Fibroblast of skin of back (primary cell): Measurements from ENCODE around the gene PTS. TPM values are rescaled to one million over a fixed set of nuclear protein-coding genes. Genes with fewer than 3 reads are reported as not detected.
"Not testable (repeated sequence)": the region's sequence is repeated elsewhere in the genome, so short reads cannot be mapped to it uniquely, and the experiment has no call there.

Source experiments
- DNase-seq: peaks from one replicate; pipeline ENCODE4 v3.0.0-alpha.2; 2013
- polyA plus RNA-seq, 2 experiments: library from polyadenylated mRNA; unstranded; fragments of 120-200 nt; gene quantifications; one replicate each; pipeline ENCODE4 v1.2.1, GENCODE V29; 2013; ENCODE audit not compliant: insufficient read length in 2 of 2

PTS gene
- polyA plus RNA-seq (2013, experiment 1 of 2; ENCODE audit: insufficient read length): 39.2 TPM
- polyA plus RNA-seq (2013, experiment 2 of 2; ENCODE audit: insufficient read length): 37.7 TPM

DNA sequence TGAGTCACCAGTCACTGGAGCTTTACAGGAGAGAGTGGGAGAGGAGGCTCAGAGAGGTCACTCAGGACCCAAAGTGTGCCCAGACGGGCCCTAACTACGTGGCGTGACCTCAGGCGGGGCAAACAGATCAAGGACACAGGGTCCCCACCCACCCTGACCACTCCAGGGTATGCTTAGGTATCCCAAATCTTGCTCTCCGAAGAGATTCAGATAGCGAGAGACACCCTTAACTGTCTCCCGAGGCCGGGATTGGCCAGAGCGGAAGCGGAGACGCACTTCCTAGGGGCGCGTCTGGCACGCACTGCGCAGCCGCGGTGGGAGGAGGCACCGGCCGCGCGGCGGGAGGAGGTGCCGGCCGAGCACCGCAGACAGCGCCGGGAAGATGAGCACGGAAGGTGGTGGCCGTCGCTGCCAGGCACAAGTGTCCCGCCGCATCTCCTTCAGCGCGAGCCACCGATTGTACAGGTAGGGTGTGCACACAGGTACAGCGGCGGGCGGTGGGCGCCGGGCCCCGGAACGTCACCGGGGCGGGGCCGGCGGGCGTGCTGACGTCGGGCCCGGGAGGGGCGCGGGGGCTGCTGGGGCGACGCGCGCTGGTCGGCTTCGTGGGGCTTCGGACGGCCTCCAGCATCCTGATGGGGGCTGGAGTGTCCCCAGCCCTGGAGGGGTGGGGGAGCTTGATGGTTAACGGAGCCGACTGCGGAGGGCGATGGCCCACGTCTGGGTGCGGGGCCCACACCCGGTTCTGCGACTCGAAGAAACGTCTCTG is at the start of gene PTS:
Gene PTS (plus strand): TSS at position 367 of the 769 bp plus-strand sequence. CDS start 16 bp downstream, at position 383.
- peak; percentile 89 for DNase-seq

DNA sequence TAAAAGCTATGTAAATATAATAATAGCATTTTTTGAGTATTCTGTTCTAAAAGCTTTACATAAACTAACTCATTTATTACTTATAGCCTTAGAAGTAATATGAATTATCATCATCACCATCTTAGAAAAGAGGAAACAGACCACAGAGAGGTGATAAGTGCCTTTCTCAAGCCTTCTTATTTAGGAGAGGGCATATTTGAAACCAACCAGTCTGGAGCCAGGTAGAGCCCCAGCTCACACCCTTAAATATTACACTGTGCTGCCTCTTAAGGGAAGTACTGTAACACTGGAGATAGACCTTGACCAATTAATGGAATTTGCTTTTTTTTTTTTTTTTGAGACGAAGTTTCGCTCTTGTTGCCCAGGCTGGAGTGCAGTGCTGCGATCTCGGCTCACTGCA is 48.6 kb upstream of the PTS start:
- no peak for DNase-seq

DNA sequence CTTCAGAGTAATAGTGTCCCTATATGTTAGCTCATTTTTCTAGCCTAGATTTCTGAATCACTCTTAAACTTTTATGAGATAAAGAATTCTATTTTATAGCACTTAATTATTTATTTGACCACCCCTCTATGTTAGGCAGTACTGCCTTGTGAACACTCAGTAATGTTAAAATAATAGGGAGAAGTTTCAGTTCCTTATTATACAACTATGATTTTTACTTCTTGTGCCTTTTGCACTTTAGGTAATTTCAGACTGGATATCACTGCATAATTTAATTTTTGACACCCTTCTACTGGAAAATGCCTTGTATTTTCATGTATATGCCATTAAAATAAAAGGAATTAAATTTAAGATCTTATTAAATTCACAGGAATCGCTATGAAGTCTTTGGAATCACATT is 47.8 kb upstream of the PTS start:
- DNase-seq: no peak

DNA sequence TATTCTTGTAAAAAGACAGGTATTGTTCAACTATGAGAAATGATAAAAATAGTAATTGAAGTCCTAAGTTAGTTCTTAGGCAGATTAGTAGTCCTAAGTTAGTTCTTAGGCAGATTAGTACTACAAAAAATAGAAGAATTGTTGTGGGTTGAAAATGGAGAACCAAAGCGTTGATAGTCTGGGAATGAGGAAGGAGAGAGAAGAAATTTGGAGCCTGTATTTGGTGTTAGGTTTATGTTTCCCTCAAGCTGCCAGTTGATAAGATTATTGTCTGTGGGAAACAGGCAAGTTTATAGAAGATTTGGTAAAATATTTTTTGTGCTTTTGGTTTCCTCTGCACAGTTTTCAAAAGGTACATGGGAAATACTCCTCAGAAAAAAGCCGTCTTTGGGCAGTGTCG is 47.3 kb upstream of the PTS start:
- no peak for DNase-seq

DNA sequence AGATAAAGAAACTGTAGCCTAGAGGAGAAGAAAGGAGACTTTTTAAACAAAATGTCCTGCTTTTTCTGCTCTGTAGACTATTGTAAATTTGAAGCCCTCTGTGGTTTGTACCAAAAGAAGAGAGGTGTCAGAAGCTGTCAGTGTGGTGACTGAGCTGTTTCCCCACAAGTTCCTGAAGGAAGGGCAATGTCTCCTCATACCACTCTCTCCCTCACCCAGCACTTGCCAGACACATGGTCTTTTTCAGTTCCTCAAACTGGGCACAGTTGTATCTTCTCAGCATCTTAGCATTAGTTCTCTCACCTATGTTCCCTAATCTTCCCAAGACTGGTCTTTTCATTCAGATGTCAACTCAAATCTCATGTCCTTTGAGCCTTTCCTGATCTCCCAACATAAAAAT is 46.6 kb upstream of the PTS start:
- no peak for DNase-seq

DNA sequence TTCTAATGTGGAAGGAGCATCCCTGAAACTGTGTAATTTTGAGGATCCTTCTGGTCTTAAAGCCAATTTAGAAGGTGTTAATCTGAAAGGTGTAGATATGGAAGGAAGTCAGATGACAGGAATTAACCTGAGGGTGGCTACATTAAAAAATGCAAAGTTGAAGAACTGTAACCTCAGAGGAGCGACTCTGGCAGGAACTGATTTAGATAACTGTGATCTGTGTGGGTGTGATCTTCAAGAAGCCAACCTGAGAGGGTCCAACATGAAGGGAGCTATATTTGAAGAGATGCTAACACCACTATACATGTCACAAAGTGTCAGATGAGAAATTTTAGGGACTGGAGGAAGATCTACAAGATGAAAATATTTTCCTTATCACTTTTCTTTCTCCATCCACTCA is 43.4 kb upstream of the PTS start:
- no peak for DNase-seq

DNA sequence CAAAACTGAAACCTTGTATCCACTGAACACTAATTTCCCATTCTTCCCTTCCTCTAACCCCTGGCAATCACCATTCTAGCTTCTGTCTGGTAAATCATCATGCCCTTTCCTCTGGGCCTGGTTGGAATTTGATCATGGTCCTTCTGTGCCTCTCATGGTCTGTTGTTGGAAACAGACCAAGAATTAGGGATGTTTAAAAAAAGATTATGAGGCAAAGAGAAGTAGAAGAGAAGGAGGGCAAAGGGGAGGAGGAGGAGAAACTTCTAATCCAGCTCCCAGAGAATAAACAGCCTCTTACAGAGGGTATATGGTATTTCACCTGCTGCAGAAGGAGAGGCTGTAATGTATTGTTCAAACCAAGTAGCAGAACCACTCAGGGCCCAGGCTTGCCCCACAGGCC is 40.3 kb upstream of the PTS start:
- no peak for DNase-seq

DNA sequence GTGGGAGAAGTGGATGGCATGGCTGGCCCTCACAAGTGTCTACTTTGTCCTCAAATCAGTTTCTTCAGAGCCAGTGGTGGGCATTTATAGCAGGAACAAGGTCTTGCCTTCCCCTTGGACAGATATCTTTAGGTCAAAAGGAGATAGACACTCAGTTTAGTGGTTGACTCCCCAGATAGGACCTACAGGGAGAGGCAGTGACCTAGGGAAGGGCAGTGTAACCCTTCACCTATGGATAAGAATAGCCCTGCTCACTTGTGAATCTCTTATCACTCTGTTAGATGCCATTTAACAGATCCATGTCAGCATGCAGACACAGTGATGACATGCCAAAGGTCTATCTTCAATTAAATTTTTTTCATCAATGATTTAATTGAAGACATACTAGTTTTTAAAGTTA is 39.9 kb upstream of the PTS start:
- no peak for DNase-seq

DNA sequence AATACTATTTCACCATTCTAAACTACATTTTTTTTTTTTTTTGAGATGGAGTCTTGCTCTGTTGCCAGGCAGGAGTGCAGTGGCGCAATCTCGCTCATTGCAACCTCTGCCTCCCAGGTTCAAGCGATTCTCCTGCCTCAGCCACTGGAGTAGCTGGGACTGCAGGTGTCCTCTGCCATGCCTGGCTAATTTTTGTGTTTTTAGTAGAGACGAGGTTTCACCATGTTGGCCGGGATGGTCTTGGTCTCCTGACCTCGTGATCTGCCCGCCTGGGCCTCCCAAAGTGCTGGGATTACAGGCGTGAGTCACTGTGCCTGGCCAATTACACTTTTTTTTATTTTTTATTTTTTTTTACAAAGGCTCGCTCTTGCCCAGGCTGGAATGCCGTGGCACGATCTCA is 31.1 kb upstream of the PTS start:
- DNase-seq: not testable (repeated sequence)

DNA sequence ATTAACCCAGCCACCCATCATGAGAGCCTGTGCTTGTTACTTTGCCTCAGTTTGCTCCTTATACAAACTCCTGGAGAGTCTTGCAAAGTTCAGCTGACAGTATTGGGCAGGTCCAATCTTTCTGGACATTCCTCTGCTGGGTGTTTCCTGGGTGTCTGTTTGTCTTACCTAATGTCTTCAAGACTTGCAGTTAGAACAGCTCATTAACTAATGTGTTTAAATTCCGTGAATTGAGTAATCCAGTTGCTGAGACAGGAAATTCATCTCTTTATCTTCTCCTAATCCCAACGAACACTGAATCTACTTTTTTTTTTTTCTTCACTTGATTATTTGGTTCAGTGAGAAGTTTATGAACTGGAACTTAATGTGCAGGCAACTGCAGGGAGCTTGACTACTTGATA is 30.3 kb upstream of the PTS start:
- DNase-seq: no peak

DNA sequence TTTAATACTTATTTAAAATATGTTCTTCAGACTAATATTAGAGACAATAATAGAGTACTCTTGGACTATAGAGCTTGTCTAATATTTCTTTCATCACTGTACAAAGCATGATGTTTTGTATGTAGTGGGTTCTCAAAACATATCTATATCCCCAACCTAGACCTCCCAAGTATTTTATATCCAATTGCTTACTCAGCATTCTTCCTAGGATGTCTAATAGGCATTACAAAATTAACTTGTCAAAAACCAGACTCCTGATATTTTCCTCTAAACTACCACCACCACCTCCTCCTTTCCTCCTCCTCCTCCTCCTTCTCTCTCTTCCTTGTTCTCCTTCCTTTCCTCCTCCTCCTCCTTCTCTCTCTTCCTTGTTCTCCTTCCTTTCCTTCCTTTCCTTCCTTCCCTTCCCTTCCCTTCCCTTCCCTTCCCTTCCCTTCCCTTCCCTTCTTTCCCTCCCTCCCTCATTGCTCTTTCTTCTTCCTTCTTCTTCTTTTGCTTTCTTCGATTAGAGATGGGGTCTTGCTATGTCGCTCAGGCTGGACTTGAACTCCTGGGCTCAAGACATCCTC is 29.6 kb upstream of the PTS start:
- no peak for DNase-seq

DNA sequence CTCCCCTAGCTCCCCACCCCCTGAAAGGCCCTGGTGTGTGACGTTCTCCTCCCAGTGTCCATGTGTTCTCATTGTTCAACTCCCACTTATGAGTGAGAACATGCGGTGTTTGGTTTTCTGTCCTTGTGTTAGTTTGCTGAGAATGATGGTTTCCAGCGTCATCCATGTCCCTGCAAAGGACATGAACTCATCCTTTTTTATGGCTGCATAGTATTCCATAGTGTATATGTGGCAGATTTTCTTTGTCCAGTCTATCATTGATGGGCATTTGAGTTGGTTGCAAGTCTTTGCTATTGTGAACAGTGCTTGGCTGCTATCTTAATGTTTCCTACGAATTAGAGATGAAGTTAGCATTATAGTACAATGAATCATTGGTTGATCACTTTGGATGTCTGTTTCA is 27.1 kb upstream of the PTS start:
- not testable (repeated sequence) for DNase-seq

DNA sequence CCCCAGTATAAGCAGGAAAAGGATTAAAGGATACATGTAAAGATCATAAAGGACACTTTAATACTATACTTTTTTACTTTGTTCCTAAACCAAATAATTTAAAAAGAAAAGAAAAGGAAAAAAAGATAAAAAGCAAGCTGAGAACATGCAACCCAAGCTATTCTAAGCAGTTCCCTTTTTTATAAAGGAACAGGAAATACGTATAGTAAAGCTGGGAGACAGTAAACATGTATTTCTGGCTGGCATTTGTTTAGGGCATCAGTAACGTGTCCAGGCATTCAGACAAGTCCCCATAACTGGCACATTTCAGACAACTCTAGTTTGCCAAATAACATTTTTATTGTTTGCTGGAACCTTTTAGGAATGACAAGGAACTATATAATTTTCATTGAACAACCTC is 26.0 kb upstream of the PTS start:
- DNase-seq: no peak

DNA sequence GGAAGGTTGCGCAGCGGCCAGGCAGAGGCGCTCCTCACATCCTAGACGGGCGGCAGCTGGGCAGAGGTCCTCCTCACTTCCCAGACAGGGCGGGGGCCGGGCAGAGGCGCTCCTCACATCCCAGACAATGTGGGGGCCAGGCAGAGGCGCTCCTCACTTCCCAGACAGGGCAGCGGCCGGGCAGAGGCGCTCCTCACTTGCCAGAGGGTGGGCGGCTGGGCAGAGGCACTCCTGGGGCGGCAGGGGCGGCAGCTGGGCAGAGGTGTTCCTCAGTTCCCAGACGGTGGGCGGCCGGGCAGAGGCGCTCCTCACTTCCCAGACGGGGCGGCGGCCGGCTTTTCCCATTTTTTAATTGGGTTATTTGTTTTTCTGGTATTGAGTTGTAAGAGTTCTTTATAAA is 20.2 kb upstream of the PTS start:
- no peak for DNase-seq

DNA sequence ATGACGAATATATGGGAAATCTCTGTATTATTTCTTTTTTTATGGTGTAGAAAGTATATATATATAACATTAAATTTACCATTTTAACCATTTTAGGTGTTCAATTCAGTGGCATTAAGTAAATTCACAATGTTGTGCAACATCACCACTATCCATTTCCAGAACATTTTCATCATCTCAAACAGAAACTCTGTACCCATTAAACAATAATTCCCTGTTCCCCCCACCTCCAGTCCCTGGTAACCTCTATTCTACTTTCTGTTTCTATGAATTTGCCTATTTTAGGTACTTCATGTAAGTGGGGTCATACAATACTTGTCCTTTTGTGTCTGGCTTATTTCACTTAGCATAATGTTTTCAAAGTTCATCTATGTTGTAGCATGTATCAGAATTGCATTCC is 15.3 kb upstream of the PTS start:
- DNase-seq: no peak

DNA sequence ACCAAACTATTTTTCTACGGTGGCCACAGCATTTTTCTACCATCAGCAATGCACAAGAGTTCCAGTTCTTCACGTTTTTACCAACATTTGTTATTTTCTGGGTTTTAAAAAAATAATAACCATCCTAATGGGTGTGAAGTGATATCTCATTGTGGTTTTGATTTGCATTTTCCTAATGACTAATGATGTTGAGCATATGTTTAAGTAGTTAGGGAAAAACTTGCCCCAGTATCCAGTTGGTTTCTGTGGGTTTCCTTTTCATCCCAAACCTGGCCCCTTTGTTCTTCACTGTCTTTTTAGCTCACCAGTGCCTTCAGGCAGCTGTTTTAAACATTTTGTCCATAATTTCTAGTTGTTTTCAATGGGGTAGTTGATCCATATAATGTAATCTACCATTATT is 14.7 kb upstream of the PTS start:
- no peak for DNase-seq

DNA sequence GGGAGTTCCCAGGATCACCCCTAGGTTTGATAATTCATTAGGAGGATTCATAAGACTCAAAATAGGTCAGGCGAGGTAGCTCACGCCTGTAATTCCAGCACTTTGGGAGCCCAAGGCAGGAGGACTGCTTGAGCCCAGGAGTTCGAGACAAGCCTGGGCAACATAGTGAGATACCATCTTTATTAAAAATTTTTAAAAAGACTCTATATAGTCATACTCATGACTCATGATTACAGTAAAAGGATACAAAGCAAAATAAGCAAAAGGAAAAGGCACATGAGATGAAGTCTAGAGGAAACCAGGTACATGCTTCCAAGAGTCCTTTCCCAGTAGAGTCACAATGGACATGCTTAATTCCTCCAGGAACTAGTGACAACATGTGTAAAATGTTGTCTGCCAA is 13.9 kb upstream of the PTS start:
- no peak for DNase-seq

DNA sequence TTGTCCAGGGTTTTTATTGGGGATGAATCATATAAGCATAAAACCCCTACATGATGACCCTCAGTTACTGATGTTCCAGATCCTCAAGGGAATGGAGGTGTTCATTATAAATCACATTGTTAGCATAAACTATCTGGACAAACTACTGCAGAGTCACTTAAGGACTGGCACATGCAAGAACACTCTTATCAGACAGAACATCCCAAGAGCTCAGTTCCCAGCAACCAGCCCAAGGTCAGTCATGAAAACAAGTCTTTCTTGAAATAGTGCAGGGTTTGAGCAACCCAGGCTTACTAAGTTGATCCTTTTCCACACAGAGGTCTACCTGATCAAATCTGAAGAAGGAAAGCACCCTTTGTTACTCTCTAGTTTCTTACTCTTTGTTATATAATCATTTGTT is 13.5 kb upstream of the PTS start:
- DNase-seq: no peak

DNA sequence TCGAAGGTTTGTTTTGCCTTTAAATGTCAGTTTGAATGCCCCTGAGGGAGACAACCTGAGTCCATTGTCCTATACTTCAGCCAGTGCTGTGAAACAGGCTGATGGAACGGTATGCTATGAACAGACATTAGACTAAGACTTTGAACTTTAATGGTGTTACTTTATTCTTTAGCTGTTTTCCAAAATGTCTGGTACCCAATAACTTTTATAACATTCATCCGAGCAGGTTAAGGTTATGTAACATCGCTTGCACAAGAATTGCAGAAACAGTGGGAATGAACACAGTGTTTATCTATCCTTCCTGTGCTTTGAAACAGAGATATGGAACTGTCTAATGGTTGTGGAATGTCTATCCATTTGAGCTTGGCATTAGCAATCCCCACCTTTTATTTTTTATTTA is 12.5 kb upstream of the PTS start:
- no peak for DNase-seq

DNA sequence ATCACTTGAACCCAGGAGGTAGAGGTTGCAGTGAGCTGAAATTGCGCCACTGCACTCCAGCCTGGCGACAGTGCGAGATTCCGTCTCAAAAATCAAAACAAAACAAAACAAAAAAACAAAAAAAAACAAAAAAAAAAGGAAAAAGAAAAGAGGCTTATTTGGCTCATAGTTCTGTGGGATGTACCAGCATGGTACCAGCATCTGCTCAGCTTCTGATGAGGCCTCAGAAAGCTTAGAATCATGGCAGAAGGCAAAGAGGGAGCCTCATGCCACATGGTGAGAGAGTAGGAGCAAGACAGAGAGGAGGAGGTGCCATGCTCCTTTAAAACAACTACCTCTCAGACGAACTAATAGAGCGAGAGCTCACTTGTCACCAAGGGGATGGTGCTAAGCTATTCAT is 10.6 kb upstream of the PTS start:
- DNase-seq: no peak

DNA sequence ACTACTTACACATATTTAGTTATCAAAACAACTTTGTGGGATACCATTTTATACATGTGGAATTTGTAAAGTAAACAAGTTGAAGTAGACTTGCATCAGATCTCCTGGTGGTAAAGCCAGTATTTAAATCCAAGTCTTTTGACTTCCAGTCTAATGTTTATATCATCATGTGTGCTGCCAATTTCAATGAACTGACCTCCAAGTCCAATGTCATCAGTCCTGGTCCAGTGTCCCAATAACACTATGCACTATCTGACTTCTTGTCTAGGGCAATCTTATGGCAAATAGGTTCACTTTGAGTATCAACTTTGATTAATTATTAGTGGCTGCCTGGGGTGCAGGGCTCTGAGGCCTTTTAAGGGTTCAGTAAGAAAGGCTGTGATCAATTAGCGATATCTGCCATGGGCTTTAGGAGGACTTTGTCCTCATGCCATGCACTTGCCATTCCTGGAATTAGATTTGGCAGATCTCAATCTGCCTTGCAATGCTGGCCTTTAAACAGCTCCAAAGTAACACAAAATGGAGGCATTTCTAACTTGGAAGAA is 9.6 kb upstream of the PTS start:
- peak; percentile 52 for DNase-seq

DNA sequence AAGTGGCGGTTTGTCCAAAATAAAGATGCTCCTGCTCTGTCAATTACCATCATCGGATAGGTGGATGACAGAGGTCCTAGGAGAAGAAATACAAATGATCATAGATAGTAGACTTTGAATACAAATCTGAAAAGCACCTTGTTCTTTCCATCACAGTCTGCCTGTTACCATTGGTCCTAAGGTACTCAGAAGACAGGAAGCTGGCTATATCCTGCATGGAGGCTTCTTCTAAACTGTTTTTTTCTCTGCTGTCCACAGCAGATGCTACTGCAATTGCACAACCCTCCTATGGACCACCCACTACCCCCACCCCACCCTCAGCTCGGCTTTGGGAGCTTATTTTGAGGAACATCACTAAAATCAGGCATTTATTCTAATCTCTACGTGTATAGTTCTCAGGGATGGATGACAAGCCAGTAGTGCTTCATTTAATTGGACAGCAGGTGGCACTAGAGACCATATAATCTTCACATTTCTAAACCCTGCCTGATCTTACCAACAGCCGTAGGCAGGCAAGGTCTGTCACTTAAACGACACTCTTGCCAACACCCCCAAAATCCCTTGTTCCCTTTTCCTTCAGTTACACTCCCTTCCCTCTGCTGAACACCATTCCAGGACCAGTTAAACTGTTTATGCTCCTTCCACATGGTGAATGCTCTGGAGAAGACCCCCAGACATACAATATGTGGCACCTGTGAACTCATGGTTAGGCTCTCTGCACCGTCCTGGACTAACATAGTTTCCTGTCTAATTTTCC is 6.6 kb upstream of the PTS start:
- DNase-seq: peak; percentile 69

DNA sequence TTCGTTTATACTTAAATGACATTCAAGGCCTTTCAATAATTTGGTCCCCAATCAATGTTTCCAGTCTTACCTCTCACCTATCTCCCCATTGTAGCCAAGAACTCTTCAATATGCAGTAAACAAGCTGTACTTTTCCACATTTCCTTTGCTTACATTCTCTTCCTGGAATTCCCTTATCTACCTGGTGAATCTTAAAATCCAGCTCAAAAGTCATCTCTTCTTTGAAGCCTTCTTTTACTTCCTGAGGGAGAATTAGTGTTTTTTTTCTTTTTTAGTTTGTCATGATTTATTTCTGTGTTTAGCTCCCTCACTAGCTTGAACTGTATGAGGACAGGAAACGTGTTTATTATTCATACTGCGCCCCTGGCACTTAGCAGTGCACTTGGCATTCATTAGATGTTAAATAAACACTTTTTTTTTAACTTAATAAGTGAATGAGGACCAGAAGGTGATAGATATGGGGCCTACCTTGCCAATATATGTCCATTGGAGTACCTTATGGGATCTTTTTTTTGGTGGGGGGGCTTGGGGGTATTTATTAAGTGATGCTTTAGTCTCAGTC is 4.9 kb upstream of the PTS start:
- DNase-seq: no peak
